Measurements from ENCODE around the gene APRT. TPM values are rescaled to one million over a fixed set of nuclear protein-coding genes. Genes with fewer than 3 reads are reported as not detected.

APRT gene
- total and polyA plus RNA-seq, 10 of the 15 experiments (the other 5 are each of a cell fraction or from before 2014, with no cell fraction given): 30.6 to 495 (median 166) TPM

DNA sequence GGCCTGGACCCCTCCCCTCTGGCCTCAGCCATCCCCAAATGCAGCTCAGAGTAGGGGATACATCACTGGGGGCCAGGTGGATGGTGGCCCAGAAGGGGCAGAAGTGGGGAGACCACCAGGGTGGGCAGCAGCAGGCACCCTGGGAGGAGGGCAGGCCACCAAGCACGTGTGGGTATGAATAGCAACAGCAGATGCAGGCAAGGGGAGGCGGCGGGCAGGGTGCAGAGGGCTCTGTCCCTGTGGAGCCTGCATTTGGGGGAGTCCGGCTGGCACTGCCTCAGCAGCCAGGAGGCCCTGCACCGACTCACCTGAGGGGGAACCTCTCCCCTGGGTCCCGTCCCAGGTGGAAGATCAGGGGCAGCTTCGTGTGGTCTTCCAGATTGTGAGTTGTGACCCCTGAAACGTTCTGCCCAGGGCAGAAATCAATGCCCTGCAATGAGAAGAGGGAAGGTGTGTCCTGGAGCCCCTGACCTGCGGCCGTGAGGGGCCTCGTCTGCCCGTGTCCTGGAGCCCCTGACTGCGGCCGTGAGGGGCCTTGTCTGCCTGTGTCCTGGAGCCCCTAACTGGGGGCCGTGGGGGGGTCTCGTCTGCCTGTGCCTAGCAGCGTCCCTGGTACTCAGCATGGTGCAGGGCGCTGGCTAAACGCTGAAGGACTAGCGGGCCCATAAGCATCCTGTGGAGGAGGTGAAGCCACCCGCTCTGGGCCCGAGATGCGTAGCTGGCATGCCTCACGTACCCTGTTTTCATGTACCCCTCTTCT is 10.7 kb upstream of the APRT start:
- ChIA-PET POLR2A (no interaction called here), CTCF (no interaction called here), SMC1A (ENCODE audit: uncharacterized antibody, unreplicated experiment) (no interaction called here), RAD21 (ENCODE audit: unreplicated experiment) (no interaction called here)
- no peak overlapping the region for H2AFZ ChIP-seq (ENCODE audit: control insufficient read depth, low read depth, low read length)
- H3K4me3 ChIP-seq: no peak overlapping the region
- ATAC-seq: no peak
- in situ Hi-C loops (cut with MboI) (loop anchor here (5.0 kb wide), 1 partner anchor 345 kb away; no protein-coding TSS in a partner anchor), intact Hi-C loops (cut with micrococcal nuclease; ENCODE audit: unreplicated experiment) (no loop called here)
- H3K9ac ChIP-seq (ENCODE audit: control insufficient read depth, insufficient read depth, low read length): no peak overlapping the region
- no peaks in the 10 kb centered on the region for H3K36me3 ChIP-seq (ENCODE audit: control insufficient read depth in 2 of 2, insufficient read depth in 2 of 2, low read length in 1 of 2)
- no peaks in the 10 kb centered on the region for H4K20me1 ChIP-seq (ENCODE audit: control insufficient read depth, insufficient read depth)
- no peak overlapping the region for H3K27ac ChIP-seq (ENCODE audit: control insufficient read depth, insufficient read depth)
- no peak for FAIRE-seq
- no peaks in the 10 kb centered on the region for H3K79me2 ChIP-seq (ENCODE audit: control insufficient read depth, insufficient read depth, low read length)
- DNase-seq (ENCODE audit: low read depth, low spot score): no peak
- no peaks in the 10 kb centered on the region for H3K4me1 ChIP-seq (ENCODE audit: control insufficient read depth, insufficient read depth, low read length)
- H3K9me3 ChIP-seq (replicated peaks; ENCODE audit: control insufficient read depth, insufficient read depth, low read length): no peaks in the 10 kb centered on the region
- 65% methylated on average over 24 of the region's 24 CpGs for WGBS (ENCODE audit: insufficient coverage, insufficient replicate concordance, low lambda C conversion rate, missing lambda C conversion rate)
- TF ChIP-seq IRF4 (IDR thresholded peaks at IDR 0.05; ENCODE audit: low read depth, low read length) (no peak), RUNX3 (IDR thresholded peaks at IDR 0.05; ENCODE audit: low read length) (no peak), KLF5 (IDR thresholded peaks at IDR 0.05; ENCODE audit: partially characterized antibody) (no peak), NFIC (IDR thresholded peaks at IDR 0.05; ENCODE audit: low read depth, low read length) (no peak), NFYB (IDR thresholded peaks at IDR 0.05; ENCODE audit: insufficient read depth, low read depth, low read length) (no peak), MYB (IDR thresholded peaks at IDR 0.05; ENCODE audit: borderline replicate concordance, low read depth, low read length) (no peak), ETV6 (conservative IDR thresholded peaks at IDR 0.05 in 1 of 2, IDR thresholded peaks at IDR 0.05 in 1 of 2; ENCODE audit: borderline replicate concordance in 1 of 2, low read depth in 1 of 2) (no peak), TCF12 (IDR thresholded peaks at IDR 0.05; ENCODE audit: low read depth, low read length) (no peak), KDM1A (IDR thresholded peaks at IDR 0.05; ENCODE audit: borderline replicate concordance) (no peak), PAX5 (IDR thresholded peaks at IDR 0.05; ENCODE audit: borderline replicate concordance, low read depth, low read length) (no peak), CREB1 (IDR thresholded peaks at IDR 0.05; ENCODE audit: low read depth) (no peak), SMC3 (IDR thresholded peaks at IDR 0.05; ENCODE audit: borderline replicate concordance, low read length) (no peak)
- TF ChIP-seq, protein P1, sequence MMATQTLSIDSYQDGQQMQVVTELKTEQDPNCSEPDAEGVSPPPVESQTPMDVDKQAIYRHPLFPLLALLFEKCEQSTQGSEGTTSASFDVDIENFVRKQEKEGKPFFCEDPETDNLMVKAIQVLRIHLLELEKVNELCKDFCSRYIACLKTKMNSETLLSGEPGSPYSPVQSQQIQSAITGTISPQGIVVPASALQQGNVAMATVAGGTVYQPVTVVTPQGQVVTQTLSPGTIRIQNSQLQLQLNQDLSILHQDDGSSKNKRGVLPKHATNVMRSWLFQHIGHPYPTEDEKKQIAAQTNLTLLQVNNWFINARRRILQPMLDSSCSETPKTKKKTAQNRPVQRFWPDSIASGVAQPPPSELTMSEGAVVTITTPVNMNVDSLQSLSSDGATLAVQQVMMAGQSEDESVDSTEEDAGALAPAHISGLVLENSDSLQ (IDR thresholded peaks at IDR 0.05): no peak
- no peak overlapping the region for H3K4me2 ChIP-seq (ENCODE audit: control insufficient read depth, insufficient read depth)
- BruUV-seq (replicated peaks): no TSS peak
- no peaks in the 10 kb centered on the region for H3K27me3 ChIP-seq (replicated peaks in 1 of 2; ENCODE audit: control insufficient read depth in 2 of 2, insufficient read depth in 2 of 2, low read length in 1 of 2)

Data from GM12878 (cell line).